GM21825 (cell line): ENCODE results near the gene TMF1.

Experiments
- ATAC-seq: cut with Tn5 transposase; IDR thresholded peaks from one replicate; pipeline ENCODE4 v1.9.1; 2021; ENCODE audit warnings: mild to moderate bottlenecking, moderate library complexity; ENCODE audit not compliant: unreplicated experiment

TMF1 gene

DNA sequence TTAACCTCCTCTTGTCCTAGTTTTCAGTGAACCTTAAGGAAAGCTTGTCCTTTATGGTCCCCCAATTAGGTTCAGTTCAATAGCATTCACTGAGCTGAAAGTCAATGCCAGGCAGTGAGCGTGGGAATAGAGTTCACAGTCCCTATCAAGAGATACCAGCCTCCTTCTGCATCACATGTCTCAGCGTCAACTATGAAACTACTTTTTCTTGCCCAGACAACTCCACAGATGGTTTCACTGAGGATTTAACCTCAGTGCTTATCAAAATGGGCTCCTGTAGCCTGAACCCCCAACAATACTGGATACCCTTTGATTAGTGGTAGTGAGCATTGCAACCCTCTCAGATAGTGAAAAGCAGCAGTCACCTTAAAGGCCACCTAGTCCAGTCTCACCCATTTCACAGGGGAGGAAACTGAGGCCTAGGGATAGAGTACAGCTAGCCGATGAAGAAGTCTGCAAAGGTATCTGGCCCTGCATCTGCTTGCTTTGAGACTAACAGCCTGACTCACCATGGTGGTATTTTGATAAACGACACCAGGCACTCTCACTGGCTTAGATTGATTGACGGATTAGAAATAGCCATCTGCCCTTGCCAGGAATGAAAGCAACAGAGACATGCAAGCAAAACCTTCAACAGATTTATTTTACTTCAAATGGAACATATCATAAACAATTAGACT lies 29.6 kb upstream of the TMF1 start:
- no peak for ATAC-seq

DNA sequence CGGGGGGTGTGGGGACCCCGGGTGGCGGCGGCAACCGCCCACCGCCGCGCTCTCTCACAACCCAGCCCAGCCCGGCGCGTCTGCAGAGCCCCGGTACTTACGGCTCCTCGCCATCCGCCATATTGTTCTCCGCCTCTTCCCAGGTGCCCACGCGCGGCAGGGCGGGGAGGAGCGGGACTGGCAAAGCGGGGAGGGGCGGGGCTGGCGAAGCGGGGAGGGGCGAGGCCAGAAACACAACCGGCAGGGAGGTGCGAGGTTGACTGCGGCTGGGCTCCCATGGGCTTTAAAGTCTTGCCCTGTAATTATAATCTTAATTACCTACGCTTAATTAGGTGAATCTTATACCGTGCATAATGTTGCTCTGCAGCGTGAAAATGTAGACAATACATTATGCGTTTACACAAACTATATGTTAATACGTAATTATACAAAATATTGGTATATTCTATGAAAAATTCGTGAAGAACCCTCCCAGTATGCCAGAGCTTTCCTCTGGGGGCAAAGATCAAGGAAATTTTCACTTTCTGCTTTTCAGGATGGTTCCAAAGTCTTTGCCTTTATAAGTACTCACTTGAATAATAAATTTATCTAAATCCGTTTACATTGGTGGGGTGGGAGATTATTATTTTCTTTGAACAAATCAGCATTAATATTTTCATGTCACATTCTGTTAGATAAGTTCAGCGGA lies 28.2 kb upstream of the TMF1 start, which contains the start of gene UBA3:
UBA3 (minus strand) TSS at position 133 of the 688 bp plus-strand sequence; CDS start at position 121, 12 bp downstream.
- ATAC-seq = peak; percentile 46

DNA sequence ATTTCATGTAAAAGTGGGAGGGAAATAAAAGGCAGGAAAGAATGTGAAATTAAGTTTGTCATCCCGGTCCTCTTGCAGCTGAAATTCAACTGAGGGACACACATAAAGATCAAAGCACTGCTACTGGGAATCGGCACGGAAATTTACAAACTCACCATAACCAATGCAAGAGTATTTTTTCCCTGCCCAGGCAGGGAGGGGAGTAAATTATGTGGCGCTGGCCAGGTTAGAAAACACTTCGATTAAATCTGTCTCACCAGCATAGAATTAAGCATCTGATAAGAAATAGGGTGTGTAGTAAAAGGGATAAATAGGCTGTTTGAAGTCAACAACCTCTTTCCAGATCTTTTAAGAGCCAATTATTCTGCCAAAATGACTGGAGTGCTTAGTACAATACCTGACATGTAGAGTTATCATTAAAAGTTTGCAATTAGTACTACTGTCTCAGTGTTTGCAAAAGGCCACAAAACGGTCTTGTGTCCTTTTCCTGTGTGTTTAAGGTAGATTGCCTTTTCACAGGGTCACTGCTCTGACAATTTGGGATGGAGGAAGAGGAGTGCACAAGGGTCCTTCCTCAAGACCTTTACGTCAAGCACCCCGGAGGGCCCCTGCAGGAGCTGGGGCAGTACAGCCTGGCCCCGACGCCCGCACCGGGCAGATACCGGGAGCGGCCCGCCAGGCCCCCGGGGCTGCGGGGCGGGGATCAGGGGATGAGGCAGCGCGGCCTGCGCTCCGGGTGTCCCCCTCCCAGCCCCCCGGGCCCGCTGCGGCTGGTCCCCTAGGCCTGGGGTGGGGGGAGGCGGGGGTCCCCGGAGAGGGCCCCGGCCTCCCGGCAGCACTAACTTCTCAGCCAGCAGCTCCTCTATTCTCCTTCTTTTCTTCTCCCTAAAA lies 27.4 kb upstream of the TMF1 start:
- no peak for ATAC-seq

DNA sequence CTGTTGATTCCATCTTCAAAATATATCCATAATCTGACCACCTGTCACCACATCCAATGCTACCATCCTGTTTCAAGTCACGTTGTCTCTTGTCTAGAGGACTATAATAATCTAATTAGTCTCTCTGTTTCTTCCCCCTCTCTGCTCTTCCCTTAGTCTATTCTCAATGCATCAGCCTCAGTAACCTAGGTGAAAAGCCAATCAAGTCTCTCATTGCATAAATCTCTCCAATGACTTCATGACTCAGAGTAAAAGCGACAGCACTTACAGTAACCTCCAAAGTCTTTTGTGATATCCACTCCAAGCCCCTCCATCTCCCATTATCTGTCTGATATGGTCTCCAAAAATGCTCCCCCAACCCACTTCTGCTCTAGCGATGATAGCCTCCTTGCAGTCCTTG lies 20.8 kb upstream of the TMF1 start:
- ATAC-seq = no peak

DNA sequence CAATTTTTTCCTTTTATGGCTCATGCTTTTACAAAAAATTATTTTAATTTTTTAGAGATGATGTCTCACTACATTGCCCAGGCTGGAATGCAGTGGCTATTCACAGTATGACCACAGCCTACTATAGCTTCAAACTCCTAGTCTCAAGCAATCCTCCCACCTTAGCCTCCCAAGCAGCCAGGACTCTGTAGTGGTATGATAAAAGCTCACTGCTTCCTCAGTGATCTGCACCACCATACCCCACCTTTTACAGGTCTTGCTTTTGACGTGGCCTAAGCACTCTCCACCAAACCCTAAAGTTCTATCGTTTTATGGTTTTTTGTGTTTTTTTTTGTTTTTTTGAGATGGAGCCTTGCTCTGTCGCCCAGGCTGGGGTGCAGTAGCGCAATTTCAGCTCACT lies 14.0 kb upstream of the TMF1 start:
- no peak for ATAC-seq

DNA sequence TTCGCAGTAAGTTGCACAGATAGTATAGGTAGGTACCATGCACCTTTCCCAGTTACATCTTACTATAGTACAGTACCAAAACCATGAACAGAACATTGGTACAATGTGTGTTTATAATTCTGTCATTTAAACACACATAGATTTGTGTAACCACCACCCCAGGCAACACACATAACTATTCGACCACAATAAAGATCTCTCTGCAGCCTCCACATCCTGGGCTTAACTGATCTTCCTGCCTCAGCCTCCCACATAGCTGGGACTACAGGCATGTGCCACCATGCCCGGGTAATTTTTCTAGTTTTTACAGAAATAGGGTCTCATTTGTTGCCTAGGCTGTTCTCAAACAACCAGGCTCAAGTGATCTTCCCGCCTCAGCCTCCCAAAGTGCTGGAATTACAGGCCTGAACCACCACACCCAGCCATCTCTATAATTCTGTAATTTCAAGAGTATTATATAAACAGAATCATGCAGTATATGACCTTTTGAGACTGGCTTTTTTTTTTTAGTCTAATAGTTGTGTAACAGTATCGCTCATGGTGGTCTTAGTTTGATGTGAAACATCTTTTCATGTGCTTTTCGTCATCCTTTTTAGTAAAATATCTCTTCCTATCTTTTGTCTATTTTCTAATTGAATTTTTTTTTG lies 13.3 kb upstream of the TMF1 start:
- ATAC-seq = no peak

DNA sequence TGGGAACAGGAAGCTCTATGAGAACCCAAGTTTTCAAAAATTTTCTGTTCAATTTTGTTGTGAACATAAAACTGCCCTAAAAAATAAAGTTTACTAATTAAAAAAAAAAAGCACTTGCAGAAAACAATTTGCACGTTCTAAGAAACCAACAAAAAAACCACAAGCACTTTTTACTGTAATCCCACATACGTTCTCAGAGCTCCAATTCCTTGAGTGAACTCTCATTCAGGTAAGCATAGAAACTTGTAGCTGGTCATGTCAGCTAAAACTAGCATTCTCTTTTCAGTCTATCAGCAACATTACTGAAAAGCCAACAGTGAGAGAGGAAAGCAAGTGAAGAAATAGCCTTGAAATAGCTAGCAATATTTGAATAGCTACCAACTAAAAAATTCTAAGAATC lies 11.5 kb upstream of the TMF1 start:
- no peak for ATAC-seq

DNA sequence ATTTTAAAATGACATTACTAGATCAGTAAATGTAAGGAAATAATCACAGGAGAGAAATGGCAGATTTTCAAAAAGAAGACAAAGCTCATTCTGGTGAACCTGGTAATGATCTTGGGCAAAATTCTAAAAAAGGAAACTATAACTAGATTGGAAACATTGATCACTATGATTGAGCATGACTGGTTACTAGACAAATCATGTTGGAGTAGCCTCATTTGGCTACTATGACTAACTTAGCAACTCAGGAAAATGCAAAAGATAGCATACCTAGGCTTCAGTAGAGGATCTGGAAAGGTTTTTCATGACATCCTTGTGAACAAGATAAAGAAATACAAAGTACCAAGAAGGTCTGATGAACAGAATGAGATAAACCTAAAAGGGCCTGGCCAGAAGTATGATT lies 7.6 kb upstream of the TMF1 start:
- ATAC-seq = no peak

DNA sequence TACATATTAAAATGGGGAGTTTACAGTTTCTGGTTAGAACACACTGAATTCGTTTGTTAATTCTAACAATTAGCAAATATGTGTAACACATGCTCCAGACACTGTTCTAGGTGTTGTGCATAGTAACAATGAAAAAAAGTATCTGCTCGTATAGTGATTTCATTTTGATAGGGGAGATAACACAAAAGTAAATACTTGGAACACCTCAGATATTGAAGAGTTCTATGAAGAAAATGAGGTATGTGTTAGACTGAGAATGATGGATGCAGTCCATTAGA lies 6.8 kb upstream of the TMF1 start:
- no peak for ATAC-seq

DNA sequence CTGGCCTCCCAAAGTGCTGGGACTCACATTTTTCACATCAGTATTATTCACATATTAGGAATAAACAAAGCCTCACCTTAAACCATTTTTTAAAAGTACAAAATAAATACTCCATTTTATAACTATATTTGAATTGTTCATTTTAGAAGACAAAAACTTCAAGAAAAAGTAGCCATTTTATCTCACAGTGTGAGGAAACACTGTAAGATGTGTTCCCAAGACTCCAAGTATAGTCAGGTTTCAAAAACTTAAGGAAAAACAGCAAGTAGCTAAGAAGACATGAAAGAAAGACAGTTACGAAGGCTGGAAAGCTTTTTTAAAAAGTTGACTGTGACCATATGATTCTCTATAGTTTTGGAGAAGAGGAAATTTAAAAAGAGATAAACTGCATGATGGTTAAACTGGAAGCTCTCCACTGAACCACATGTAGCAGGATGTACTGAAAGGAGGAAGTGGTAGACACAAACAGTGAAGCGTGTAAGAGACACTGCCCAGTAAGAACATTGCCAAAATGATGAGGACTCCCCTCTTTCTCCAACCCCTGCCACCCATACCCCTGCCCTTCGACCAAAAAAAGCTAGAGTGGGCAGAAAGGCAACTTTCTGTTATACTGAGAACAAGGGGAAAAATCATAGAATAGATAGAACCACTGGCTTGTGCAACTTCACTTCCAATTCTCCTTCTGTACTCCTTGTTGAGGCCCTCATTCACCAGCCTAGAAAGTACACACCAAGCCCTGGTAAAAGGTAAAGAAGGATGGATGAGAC lies 6.2 kb upstream of the TMF1 start:
- peak; percentile 99 for ATAC-seq

DNA sequence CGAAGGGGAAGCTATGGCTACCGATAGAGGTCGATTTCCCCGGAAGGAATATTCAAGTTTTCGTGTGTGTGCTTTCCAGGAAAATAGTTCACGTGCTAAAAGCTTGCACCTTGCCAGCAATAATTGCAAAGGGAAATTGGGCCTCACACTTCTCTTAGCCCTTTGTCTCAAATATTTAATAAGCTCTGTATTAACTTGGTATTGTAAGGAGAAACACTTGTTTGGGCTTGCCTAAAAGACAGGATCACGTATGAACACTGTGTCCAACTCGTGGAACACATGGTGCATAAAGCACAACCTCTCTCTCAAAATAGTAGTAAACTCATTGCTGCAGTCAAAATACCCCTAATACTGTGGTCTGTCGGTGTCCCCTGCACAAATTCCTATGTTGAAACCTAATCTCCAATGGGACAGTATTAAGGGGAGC lies 352 bp upstream of the TMF1 start:
- no peak for ATAC-seq

DNA sequence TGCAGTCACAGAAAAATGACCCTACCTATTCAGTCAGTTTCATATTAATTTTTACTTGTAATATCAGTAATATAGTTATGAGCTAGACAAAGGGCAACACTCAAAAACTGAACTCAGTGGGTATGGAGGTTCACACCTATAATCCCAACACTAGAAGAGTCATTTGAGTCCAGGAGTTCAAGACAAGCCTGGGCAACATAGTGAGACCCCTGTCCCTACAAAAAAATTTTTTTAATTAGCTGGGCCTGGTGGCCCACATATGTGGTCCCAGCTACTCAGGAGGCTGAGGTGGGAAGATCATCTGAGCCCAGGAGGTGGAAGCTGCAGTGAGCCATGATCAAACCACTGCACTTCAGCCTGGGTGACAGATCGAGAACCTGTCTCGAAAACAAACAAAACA lies 3.1 kb downstream of the TMF1 start:
- no peak for ATAC-seq

DNA sequence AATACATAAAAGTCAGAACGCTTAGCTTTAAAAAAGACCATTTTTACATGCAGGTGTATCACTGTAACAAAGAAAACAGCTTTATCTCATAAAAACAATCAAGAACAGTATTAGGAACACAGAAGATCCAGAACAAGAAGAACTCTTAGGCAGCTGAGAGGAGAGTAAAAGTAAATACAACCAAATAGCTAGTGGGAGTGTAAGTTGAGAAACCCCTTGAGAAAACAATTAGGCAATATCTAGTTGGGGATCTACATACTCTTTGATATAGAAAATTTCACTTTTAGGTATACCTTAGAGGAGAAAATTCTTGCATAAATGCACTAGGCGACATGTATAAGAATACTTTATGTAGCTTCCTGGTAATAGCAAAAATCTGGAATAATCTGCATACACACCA lies 7.5 kb downstream of the TMF1 start:
- ATAC-seq = no peak

DNA sequence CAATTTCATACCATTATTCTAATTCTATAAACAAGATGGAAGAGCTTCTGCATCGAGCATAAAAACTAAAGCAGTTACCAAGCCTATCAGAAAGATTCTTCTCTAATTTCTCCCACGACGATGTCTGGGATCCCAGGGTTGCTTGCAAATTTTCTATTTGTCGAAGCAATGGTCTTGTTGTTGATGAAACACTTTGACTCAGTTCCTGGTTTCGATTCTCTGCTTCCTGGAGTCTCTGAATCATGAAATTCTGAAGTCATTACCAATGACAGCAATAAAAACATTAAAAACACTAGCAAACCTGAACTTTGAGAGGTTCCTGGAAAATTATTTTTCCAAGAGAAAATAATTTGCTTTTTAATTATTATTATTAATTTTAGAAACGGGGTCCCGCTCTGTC lies 18.7 kb downstream of the TMF1 start:
- no peak for ATAC-seq

DNA sequence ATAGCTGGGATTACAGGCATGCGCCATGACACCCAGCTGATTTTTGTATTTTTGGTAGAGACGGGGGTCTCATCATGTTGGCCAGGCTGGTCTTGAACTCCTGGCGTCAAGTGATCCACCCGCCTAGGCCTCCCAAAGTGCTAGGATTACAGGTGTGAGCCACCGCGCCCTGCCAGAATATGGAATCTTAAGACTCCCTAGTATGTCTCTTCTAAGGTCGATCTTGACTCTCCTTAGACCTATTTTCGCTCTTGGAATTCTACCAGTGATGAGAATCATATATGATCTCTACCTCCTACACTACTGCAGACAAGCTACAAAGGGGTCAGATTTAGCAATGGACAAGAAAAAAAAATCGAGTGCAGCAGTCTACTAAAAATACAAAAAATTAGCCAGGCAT lies 19.4 kb downstream of the TMF1 start:
- no peak for ATAC-seq

DNA sequence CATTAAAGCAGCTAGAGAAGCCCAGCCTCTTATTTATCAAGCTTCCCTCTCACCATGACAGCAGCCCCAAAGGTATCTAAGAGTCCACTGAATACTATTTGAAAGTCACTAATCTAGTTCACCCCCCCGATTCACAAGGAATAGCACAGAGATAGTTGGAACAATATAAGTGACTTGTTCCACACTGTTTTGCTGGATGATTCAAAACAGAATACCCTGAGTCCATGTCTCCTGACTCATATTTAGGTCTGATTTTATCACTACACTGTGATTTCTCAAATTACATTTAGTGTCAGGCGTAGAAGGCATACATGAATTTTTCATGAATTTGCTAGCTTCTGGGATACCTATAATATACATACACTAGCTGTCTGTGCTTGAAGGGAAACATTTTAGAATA lies 20.0 kb downstream of the TMF1 start:
- no peak for ATAC-seq

DNA sequence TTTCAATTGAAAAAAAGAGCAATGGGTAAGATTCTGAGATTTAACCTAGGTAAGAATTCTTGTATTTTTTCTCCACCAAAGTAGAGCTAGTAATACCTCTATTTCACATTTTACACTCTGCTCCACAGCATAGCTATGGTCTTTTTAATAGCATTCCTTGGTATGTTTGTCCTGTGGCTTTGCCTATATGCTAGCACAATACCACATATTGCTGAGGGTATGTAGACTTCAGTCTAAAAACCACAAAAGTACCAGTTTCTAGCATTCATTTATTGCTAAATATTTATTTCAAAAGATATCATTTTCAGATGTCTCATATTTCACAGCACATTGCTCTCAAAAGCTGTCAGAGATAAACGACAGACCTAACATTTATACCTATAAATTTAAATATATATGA lies 20.5 kb downstream of the TMF1 start:
- no peak for ATAC-seq

DNA sequence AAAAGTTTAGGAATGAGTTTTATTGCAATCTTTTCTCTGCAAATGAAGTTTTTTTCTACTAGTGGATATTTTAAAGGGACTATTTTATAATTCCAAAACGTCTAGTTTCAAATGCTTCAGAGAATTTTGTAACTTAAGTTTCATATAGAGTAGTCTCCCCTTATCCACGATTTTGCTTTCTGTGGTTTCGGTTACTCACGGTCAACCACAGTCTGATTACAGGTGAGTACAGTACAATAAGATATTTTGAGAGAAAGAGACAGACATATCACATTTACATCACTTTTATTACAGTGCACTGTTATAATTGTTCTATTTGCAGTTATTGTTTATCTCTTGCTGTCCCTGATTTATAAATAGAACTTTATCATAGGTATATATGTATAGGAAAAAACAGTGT lies 31.3 kb downstream of the TMF1 start:
- ATAC-seq = no peak

DNA sequence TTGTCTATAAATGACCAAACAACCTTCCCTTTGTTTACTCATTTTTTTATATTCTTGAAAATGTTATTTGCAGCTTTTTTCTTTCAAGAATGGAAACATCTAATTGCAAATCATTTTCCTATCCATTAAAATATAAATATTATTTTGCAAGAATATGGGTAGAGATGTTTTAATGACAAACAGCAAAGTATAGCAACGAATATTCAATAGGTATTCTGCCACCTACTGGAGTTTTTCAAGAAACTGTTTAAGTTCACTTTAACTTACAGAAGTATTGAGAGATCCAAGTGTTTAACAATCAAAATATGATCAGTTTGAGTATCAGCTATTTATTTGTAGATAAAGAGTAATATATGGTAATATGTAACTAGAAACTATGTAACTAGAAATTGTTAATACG lies 31.7 kb downstream of the TMF1 start:
- ATAC-seq = no peak

DNA sequence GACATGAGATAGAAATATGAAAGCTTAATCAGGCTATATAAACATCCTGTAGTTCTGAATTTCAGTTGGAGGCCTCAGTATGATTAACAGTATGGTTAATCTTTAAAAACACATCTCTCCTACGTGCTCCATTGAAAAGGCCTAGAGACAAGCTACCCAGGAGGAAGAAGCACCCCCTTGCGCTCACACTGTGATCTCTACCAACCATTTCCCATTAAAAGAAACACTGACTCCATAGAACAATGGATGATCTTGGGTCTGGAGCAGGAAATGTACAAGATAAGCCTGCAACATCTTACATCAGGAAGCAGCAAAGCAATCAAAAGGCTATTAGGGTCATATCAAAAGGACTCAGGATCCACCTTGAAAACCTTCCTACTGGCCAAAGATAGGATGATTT lies 35.2 kb downstream of the TMF1 start:
- ATAC-seq = no peak

DNA sequence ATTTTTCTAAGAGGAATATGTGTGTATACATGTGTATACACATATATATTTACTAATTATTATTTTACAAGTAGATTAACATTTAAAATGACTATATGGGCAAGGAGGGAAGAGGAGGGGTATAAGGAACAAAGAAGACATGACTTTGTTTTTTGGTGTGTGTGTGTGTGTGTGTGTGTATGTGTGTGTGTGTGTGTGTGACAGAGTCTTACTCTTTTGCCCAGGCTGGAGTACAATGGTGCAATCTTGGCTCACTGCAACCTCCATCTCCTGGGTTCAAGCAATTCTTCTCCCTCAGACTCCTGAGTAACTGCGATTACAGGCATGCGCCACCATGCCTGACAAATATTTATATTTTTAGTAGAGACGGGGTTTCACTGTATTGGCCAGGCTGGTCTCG lies 36.0 kb downstream of the TMF1 start:
- no peak for ATAC-seq
